HepG2 (cell line): ENCODE data around the gene CDK14. TPM values are rescaled to one million over a fixed set of nuclear protein-coding genes. Genes with fewer than 3 reads are reported as not detected.

Source experiments
- BCL3 ChIP-seq: sonication (generic); formaldehyde crosslinking; IDR thresholded peaks from 2 replicates; pipeline ENCODE4 v1.5.1; 2020; ENCODE audit warnings: mild to moderate bottlenecking, missing genetic modification reagents, moderate library complexity
- BRF2 ChIP-seq: sonication (generic); formaldehyde crosslinking; IDR thresholded peaks from 2 replicates; pipeline ENCODE4 v1.8.1; 2022; ENCODE audit warnings: mild to moderate bottlenecking, missing genetic modification reagents
- CBX5 ChIP-seq: sonication (generic); formaldehyde crosslinking; IDR thresholded peaks from 2 replicates; pipeline ENCODE4 v1.4.0; 2020; ENCODE audit warnings: missing genetic modification reagents, borderline replicate concordance
- CTCF ChIP-seq: sonication (generic); formaldehyde crosslinking; IDR thresholded peaks from 2 replicates; pipeline ENCODE4 v1.5.0; 2020; ENCODE audit warnings: mild to moderate bottlenecking, missing genetic modification reagents, moderate library complexity
- ETV5 ChIP-seq: IDR thresholded peaks from 2 replicates; pipeline ENCODE4 v1.6.1; 2018; ENCODE audit warnings: missing biosample characterization, missing genetic modification reagents, inconsistent platforms, borderline replicate concordance
- HMGXB3 ChIP-seq: sonication (generic); formaldehyde crosslinking; IDR thresholded peaks from 2 replicates; pipeline ENCODE4 v1.4.0; 2020; ENCODE audit warnings: missing genetic modification reagents, borderline replicate concordance
- HNRNPUL1 ChIP-seq: fragments of 200-400 bp; formaldehyde crosslinking; IDR thresholded peaks from 2 replicates; pipeline ENCODE4 v1.6.1; 2017; ENCODE audit warnings: low read depth, mild to moderate bottlenecking, low read length, moderate library complexity
- JUND ChIP-seq: sonication (generic); formaldehyde crosslinking; IDR thresholded peaks from 2 replicates; pipeline ENCODE4 v1.8.0; 2022; ENCODE audit warnings: mild to moderate bottlenecking, missing genetic modification reagents
- NCOA5 ChIP-seq: sonication (generic); formaldehyde crosslinking; IDR thresholded peaks from 2 replicates; pipeline ENCODE4 v1.4.0; 2020; ENCODE audit warnings: missing genetic modification reagents
- RNF2 ChIP-seq: fragments of 450-650 bp; conservative IDR thresholded peaks from 2 replicates; pipeline ENCODE4 v1.6.1; 2016; ENCODE audit warnings: low read depth
- SNRNP70 ChIP-seq: fragments of 200-400 bp; formaldehyde crosslinking; IDR thresholded peaks from 2 replicates; pipeline ENCODE4 v1.6.1; 2017; ENCODE audit warnings: mild to moderate bottlenecking, low read depth, low read length, moderate library complexity
- THAP8 ChIP-seq: sonication (generic); formaldehyde crosslinking; IDR thresholded peaks from 2 replicates; pipeline ENCODE4 v1.5.1; 2020; ENCODE audit warnings: missing genetic modification reagents, mild to moderate bottlenecking, borderline replicate concordance
- U2AF2 ChIP-seq: fragments of 200-400 bp; formaldehyde crosslinking; IDR thresholded peaks from 2 replicates; pipeline ENCODE4 v1.6.1; 2017; ENCODE audit warnings: low read depth, mild to moderate bottlenecking, low read length
- WIZ ChIP-seq: sonication (generic); formaldehyde crosslinking; IDR thresholded peaks from 2 replicates; pipeline ENCODE4 v1.5.1; 2020; ENCODE audit warnings: mild to moderate bottlenecking, missing genetic modification reagents
- ZBTB26 ChIP-seq: IDR thresholded peaks from 2 replicates; pipeline ENCODE4 v1.6.1; 2016; ENCODE audit warnings: missing compliant biosample characterization, missing genetic modification reagents, borderline replicate concordance
- ZFP36L1 ChIP-seq: sonication (generic); formaldehyde crosslinking; IDR thresholded peaks from 2 replicates; pipeline ENCODE4 v1.8.0; 2022; ENCODE audit warnings: mild to moderate bottlenecking, missing genetic modification reagents, moderate library complexity
- ZNF460 ChIP-seq: sonication (generic); formaldehyde crosslinking; IDR thresholded peaks from 2 replicates; pipeline ENCODE4 v1.5.1; 2020; ENCODE audit warnings: missing genetic modification reagents, mild to moderate bottlenecking, borderline replicate concordance
- ZNF619 ChIP-seq: sonication (generic); formaldehyde crosslinking; IDR thresholded peaks from 2 replicates; pipeline ENCODE4 v1.4.0; 2020; ENCODE audit warnings: mild to moderate bottlenecking, missing genetic modification reagents
- polyA plus RNA-seq, 8 experiments: library from polyadenylated mRNA; depleted of rRNA in 3 of 8; stranded (reverse) in 7 of 8; unstranded in 1 of 8; fragments of >200 nt; fragmentation: Illumina TruSeq in 4 of 8; extraction: Trizol in 4 of 8; gene quantifications; 2 replicates each; pipeline versions ENCODE4 v1.2.1 to v1.2.3, GENCODE V29; 2011 to 2016; ENCODE audit warnings: low read depth in 4 of 8, missing spikeins in 1 of 8, mixed read lengths in 1 of 8; ENCODE audit not compliant: insufficient read depth in 1 of 8
- total RNA-seq, 5 experiments: library from RNA; depleted of rRNA; stranded (reverse); fragments of >200 nt; fragmentation: Illumina TruSeq; extraction: Trizol; gene quantifications; 2 replicates each; pipeline ENCODE4 v1.2.3, GENCODE V29; 2016; ENCODE audit warnings: low read depth in 1 of 5

Gene CDK14
- total and polyA plus RNA-seq, 2 of the 13 experiments (the other 11 are each of a cell fraction or from before 2014, with no cell fraction given), result 0.26 to 0.71 TPM

GRCh38 chr7:90595801-90596670, at the start of gene CDK14 (continued):
- TF ChIP-seq ETV5 (CRISPR knock-in tag) (no peak), BRF2 (CRISPR knock-in tag) (no peak), U2AF2 (no peak), HMGXB3 (no peak), ZBTB26 (CRISPR knock-in tag) (no peak), CBX5 (no peak), NCOA5 (CRISPR knock-in tag) (no peak), HNRNPUL1 (no peak), CTCF (CRISPR knock-in tag) (peak; percentile 68), ZNF619 (CRISPR knock-in tag) (no peak), RNF2 (no peak; the same call in 1 of the 2 replicates), JUND (CRISPR knock-in tag) (no peak), SNRNP70 (no peak), ZFP36L1 (CRISPR knock-in tag) (no peak), WIZ (CRISPR knock-in tag) (no peak), ZNF460 (CRISPR knock-in tag) (no peak), THAP8 (no peak; the same call in 1 of the 2 replicates), BCL3 (CRISPR knock-in tag) (no peak)
